Loucy (cell line): ENCODE measurements around the gene LRRN2.

Experiments
- CTCF ChIP-seq: fragments of 200-600 bp; sonication (generic); conservative IDR thresholded peaks from 2 replicates; pipeline ENCODE4 v1.5.1; 2014; ENCODE audit warnings: mild to moderate bottlenecking, antibody characterized with exemption, low read length
- EZH2phosphoT487 ChIP-seq: fragments of 200-600 bp; IDR thresholded peaks from 2 replicates; pipeline ENCODE4 v1.6.1; 2018; ENCODE audit warnings: antibody characterized with exemption, mild to moderate bottlenecking, moderate library complexity, borderline replicate concordance

DNA sequence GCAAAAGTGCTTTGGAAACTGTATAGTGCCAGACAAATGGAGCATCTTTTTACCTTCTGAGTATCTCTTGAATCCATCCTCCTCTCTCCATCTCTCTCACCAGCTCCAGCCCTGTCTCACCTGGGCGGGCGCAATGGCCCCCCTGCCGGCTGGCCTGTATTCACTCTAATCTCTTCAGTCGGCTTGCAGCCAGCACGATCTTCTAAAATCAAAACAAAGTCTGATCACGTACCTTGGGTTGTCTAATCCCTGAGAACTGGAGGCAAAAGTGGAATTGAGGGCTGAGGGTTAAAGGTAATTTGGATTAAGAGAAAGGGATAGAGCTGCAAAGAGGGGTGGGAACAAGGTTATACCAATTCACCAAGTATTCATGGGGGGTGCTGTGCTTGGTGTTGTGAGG lies 46.0 kb upstream of the LRRN2 start:
- no peak for TF ChIP-seq CTCF
- TF ChIP-seq EZH2phosphoT487 = no peak
